HepG2 (cell line): Measurements from ENCODE around the gene ZCCHC3. TPM values are rescaled to one million over a fixed set of nuclear protein-coding genes. Genes with fewer than 3 reads are reported as not detected.

Experiments
- BHLHE40 ChIP-seq: IDR thresholded peaks from 2 replicates; pipeline ENCODE4 v1.6.1; 2011; ENCODE audit warnings: low read length, improper control_type of control experiment
- BRD4 ChIP-seq: sonication (generic); formaldehyde crosslinking; IDR thresholded peaks from 2 replicates; pipeline ENCODE4 v1.4.0; 2020; ENCODE audit warnings: missing genetic modification reagents
- MAFF ChIP-seq: IDR thresholded peaks from 2 replicates; pipeline ENCODE4 v1.6.1; 2011; ENCODE audit warnings: low read depth, low read length, improper control_type of control experiment
- POGZ ChIP-seq: sonication (generic); formaldehyde crosslinking; IDR thresholded peaks from 2 replicates; pipeline ENCODE4 v1.4.0; 2020; ENCODE audit warnings: mild to moderate bottlenecking, missing genetic modification reagents
- YEATS4 ChIP-seq: sonication (generic); formaldehyde crosslinking; IDR thresholded peaks from 2 replicates; pipeline ENCODE4 v1.4.0; 2020; ENCODE audit warnings: missing genetic modification reagents, borderline replicate concordance
- ZFP90 ChIP-seq: sonication (generic); formaldehyde crosslinking; IDR thresholded peaks from 2 replicates; pipeline ENCODE4 v1.8.0; 2022; ENCODE audit warnings: missing genetic modification reagents, mild to moderate bottlenecking, inconsistent platforms, borderline replicate concordance
- ZFX ChIP-seq: sonication (generic); formaldehyde crosslinking; IDR thresholded peaks from 2 replicates; pipeline ENCODE4 v1.4.0; 2020; ENCODE audit warnings: mild to moderate bottlenecking, low read depth, missing genetic modification reagents, moderate library complexity
- ZNF10 ChIP-seq: sonication (generic); formaldehyde crosslinking; IDR thresholded peaks from 2 replicates; pipeline ENCODE4 v1.4.0; 2020; ENCODE audit warnings: mild to moderate bottlenecking, low read depth, missing genetic modification reagents, borderline replicate concordance
- ZNF549 ChIP-seq: sonication (generic); formaldehyde crosslinking; IDR thresholded peaks from 2 replicates; pipeline ENCODE4 v1.5.0; 2020; ENCODE audit warnings: missing genetic modification reagents
- ZNF564 ChIP-seq: sonication (generic); formaldehyde crosslinking; IDR thresholded peaks from 2 replicates; pipeline ENCODE4 v1.8.1; 2023; ENCODE audit warnings: mild to moderate bottlenecking, missing genetic modification reagents
- ZNF572 ChIP-seq: sonication (generic); formaldehyde crosslinking; IDR thresholded peaks from 2 replicates; pipeline ENCODE4 v1.5.1; 2020; ENCODE audit warnings: mild to moderate bottlenecking, missing genetic modification reagents
- ZNF616 ChIP-seq: sonication (generic); formaldehyde crosslinking; IDR thresholded peaks from 2 replicates; pipeline ENCODE4 v1.5.0; 2020; ENCODE audit warnings: low read depth, mild to moderate bottlenecking, missing genetic modification reagents
- polyA plus RNA-seq, 8 experiments: library from polyadenylated mRNA; depleted of rRNA in 3 of 8; stranded (reverse) in 7 of 8; unstranded in 1 of 8; fragments of >200 nt; fragmentation: Illumina TruSeq in 4 of 8; extraction: Trizol in 4 of 8; gene quantifications; 2 replicates each; pipeline versions ENCODE4 v1.2.1 to v1.2.3, GENCODE V29; 2011 to 2016; ENCODE audit warnings: low read depth in 4 of 8, missing spikeins in 1 of 8, mixed read lengths in 1 of 8; ENCODE audit not compliant: insufficient read depth in 1 of 8
- total RNA-seq, 5 experiments: library from RNA; depleted of rRNA; stranded (reverse); fragments of >200 nt; fragmentation: Illumina TruSeq; extraction: Trizol; gene quantifications; 2 replicates each; pipeline ENCODE4 v1.2.3, GENCODE V29; 2016; ENCODE audit warnings: low read depth in 1 of 5
- TF ChIP-seq, protein P1 (sequence below): sonication (generic); formaldehyde crosslinking; IDR thresholded peaks from 2 replicates; pipeline ENCODE4 v1.4.0; 2020; ENCODE audit warnings: mild to moderate bottlenecking, low read depth, missing genetic modification reagents
- TF ChIP-seq, protein P2 (sequence below): IDR thresholded peaks from 2 replicates; pipeline ENCODE4 v1.6.1; 2016; ENCODE audit warnings: mild to moderate bottlenecking, missing biosample characterization, missing genetic modification reagents
- TF ChIP-seq, protein P3 (sequence below): sonication (generic); formaldehyde crosslinking; IDR thresholded peaks from 2 replicates; pipeline ENCODE4 v1.8.0; 2022; ENCODE audit warnings: missing genetic modification reagents, low read depth, mild to moderate bottlenecking, borderline replicate concordance
- TF ChIP-seq, protein P4 (sequence below): sonication (generic); formaldehyde crosslinking; IDR thresholded peaks from 2 replicates; pipeline ENCODE4 v1.5.1; 2020; ENCODE audit warnings: mild to moderate bottlenecking, moderate library complexity, missing genetic modification reagents
- TF ChIP-seq, protein P5 (sequence below): sonication (generic); formaldehyde crosslinking; IDR thresholded peaks from 2 replicates; pipeline ENCODE4 v1.4.0; 2020; ENCODE audit warnings: mild to moderate bottlenecking, low read depth, missing genetic modification reagents
- TF ChIP-seq, protein P6 (sequence below): sonication (generic); formaldehyde crosslinking; IDR thresholded peaks from 2 replicates; pipeline ENCODE4 v1.4.0; 2020; ENCODE audit warnings: missing genetic modification reagents
- TF ChIP-seq, protein P7 (sequence below), 2 experiments: IDR thresholded peaks; 2 replicates each; pipeline ENCODE4 v1.6.1; 2011 to 2012; ENCODE audit warnings: low read length in 2 of 2, borderline replicate concordance in 1 of 2, low read depth in 1 of 2, mild to moderate bottlenecking in 1 of 2, moderate library complexity in 1 of 2

The ZCCHC3 gene
- total and polyA plus RNA-seq, 2 of the 13 experiments (the other 11 are each of a cell fraction or from before 2014, with no cell fraction given): 46.6 to 63.0 TPM

DNA sequence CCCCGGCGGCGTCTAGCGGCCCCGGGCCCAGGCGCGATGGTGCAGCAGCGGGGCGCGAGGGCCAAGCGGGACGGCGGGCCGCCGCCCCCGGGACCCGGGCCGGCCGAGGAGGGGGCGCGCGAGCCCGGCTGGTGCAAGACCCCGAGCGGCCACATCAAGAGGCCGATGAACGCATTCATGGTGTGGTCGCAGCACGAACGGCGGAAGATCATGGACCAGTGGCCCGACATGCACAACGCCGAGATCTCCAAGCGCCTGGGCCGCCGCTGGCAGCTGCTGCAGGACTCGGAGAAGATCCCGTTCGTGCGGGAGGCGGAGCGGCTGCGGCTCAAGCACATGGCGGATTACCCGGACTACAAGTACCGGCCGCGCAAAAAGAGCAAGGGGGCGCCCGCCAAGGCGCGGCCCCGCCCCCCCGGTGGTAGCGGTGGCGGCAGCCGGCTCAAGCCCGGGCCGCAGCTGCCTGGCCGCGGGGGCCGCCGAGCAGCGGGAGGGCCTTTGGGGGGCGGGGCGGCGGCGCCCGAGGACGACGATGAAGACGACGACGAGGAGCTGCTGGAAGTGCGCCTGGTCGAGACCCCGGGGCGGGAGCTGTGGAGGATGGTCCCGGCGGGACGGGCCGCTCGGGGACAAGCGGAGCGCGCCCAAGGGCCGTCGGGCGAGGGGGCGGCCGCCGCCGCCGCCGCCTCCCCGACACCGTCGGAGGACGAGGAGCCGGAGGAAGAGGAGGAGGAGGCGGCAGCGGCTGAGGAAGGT is 28.7 kb downstream of the ZCCHC3 start (continued):
- 0 out of 2 replicates have a peak, but pooled peaks have one; percentile 9 for TF ChIP-seq ZNF564 (CRISPR knock-in tag)
- TF ChIP-seq, protein P1, sequence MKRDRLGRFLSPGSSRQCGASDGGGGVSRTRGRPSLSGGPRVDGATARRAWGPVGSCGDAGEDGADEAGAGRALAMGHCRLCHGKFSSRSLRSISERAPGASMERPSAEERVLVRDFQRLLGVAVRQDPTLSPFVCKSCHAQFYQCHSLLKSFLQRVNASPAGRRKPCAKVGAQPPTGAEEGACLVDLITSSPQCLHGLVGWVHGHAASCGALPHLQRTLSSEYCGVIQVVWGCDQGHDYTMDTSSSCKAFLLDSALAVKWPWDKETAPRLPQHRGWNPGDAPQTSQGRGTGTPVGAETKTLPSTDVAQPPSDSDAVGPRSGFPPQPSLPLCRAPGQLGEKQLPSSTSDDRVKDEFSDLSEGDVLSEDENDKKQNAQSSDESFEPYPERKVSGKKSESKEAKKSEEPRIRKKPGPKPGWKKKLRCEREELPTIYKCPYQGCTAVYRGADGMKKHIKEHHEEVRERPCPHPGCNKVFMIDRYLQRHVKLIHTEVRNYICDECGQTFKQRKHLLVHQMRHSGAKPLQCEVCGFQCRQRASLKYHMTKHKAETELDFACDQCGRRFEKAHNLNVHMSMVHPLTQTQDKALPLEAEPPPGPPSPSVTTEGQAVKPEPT (CRISPR knock-in tag): no peak
- TF ChIP-seq, protein P2, sequence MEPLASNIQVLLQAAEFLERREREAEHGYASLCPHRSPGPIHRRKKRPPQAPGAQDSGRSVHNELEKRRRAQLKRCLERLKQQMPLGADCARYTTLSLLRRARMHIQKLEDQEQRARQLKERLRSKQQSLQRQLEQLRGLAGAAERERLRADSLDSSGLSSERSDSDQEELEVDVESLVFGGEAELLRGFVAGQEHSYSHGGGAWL: no peak; the same call in 1 of the 2 replicates
- no peak; the same call in 1 of the 2 replicates for TF ChIP-seq ZNF549 (CRISPR knock-in tag)
- peak; percentile 48; the same call in 1 of the 2 replicates for TF ChIP-seq BRD4 (CRISPR knock-in tag)
- no peak for TF ChIP-seq ZNF10 (CRISPR knock-in tag)
- TF ChIP-seq POGZ (CRISPR knock-in tag): peak; percentile 25; the same call in 1 of the 2 replicates
- 0 out of 2 replicates have a peak, but pooled peaks have one; percentile 1 for TF ChIP-seq BHLHE40
- no peak for TF ChIP-seq ZFP90 (CRISPR knock-in tag)
- peak; percentile 14; the same call in 1 of the 2 replicates for TF ChIP-seq YEATS4 (CRISPR knock-in tag)
- TF ChIP-seq, protein P3, sequence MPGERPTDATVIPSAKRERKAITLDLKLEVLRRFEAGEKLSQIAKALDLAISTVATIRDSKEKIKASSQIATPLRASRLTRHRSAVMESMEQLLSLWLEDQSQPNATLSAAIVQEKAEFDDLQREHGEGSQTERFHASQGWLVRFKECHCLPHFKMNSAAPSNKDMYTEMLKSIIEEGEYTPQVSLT (CRISPR knock-in tag): no peak
- no peak; the same call in 1 of the 2 replicates for TF ChIP-seq ZNF616 (CRISPR knock-in tag)
- no peak for TF ChIP-seq ZFX (CRISPR knock-in tag)
- TF ChIP-seq, protein P4, sequence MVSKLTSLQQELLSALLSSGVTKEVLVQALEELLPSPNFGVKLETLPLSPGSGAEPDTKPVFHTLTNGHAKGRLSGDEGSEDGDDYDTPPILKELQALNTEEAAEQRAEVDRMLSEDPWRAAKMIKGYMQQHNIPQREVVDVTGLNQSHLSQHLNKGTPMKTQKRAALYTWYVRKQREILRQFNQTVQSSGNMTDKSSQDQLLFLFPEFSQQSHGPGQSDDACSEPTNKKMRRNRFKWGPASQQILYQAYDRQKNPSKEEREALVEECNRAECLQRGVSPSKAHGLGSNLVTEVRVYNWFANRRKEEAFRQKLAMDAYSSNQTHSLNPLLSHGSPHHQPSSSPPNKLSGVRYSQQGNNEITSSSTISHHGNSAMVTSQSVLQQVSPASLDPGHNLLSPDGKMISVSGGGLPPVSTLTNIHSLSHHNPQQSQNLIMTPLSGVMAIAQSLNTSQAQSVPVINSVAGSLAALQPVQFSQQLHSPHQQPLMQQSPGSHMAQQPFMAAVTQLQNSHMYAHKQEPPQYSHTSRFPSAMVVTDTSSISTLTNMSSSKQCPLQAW (CRISPR knock-in tag): no peak
- no peak for TF ChIP-seq MAFF
- TF ChIP-seq, protein P5, sequence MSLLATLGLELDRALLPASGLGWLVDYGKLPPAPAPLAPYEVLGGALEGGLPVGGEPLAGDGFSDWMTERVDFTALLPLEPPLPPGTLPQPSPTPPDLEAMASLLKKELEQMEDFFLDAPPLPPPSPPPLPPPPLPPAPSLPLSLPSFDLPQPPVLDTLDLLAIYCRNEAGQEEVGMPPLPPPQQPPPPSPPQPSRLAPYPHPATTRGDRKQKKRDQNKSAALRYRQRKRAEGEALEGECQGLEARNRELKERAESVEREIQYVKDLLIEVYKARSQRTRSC: no peak
- TF ChIP-seq, protein P6, sequence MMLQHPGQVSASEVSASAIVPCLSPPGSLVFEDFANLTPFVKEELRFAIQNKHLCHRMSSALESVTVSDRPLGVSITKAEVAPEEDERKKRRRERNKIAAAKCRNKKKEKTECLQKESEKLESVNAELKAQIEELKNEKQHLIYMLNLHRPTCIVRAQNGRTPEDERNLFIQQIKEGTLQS (CRISPR knock-in tag): no peak; the same call in 1 of the 2 replicates
- TF ChIP-seq, protein P7, sequence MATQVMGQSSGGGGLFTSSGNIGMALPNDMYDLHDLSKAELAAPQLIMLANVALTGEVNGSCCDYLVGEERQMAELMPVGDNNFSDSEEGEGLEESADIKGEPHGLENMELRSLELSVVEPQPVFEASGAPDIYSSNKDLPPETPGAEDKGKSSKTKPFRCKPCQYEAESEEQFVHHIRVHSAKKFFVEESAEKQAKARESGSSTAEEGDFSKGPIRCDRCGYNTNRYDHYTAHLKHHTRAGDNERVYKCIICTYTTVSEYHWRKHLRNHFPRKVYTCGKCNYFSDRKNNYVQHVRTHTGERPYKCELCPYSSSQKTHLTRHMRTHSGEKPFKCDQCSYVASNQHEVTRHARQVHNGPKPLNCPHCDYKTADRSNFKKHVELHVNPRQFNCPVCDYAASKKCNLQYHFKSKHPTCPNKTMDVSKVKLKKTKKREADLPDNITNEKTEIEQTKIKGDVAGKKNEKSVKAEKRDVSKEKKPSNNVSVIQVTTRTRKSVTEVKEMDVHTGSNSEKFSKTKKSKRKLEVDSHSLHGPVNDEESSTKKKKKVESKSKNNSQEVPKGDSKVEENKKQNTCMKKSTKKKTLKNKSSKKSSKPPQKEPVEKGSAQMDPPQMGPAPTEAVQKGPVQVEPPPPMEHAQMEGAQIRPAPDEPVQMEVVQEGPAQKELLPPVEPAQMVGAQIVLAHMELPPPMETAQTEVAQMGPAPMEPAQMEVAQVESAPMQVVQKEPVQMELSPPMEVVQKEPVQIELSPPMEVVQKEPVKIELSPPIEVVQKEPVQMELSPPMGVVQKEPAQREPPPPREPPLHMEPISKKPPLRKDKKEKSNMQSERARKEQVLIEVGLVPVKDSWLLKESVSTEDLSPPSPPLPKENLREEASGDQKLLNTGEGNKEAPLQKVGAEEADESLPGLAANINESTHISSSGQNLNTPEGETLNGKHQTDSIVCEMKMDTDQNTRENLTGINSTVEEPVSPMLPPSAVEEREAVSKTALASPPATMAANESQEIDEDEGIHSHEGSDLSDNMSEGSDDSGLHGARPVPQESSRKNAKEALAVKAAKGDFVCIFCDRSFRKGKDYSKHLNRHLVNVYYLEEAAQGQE (IDR thresholded peaks at IDR 0.05; ENCODE audit: borderline replicate concordance in 1 of 2, low read depth in 1 of 2, low read length in 2 of 2): no peak
- no peak for TF ChIP-seq ZNF572
